GM19193 (cell line): Measurements from ENCODE around the gene OCRL.

Experiments
- POLR2A ChIP-seq: IDR thresholded peaks from 4 replicates; pipeline ENCODE4 v1.6.1; 2011; ENCODE audit not compliant: insufficient read depth, insufficient read length; ENCODE audit errors: extremely low read depth

The OCRL gene

DNA sequence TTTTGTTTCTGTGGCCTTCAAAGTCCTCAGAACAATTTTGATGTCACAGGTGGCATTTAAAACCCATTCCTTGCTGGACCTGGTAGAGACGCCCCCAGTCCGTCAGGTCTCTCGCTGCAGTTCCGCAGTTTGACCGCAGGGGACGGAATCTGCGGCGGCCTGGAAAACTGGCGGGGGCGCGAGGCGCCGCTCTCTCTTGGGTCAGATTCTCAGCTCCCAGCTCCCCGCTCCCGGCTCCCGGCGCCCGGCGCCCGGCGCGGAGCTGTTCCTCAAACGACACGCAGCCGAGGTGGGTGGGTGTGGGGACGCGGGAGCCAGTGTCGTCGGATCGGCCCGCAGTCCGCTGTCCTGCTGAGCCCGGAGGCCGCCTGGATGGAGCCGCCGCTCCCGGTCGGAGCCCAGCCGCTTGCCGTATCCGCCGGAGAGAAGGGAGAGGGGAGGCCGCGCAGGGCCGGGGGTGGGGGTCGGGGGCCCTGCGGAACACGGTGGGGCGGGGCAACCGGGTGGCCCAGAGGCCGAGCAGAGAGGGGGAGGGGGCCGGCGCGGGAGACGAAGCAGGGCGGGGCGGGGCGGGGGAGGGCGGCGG, at the start of gene OCRL:
Gene OCRL, plus strand, starts transcription at position 192 of the 586 bp plus-strand sequence. Its CDS starts 181 bp downstream, at position 373.
- TF ChIP-seq POLR2A = peak; percentile 50

DNA sequence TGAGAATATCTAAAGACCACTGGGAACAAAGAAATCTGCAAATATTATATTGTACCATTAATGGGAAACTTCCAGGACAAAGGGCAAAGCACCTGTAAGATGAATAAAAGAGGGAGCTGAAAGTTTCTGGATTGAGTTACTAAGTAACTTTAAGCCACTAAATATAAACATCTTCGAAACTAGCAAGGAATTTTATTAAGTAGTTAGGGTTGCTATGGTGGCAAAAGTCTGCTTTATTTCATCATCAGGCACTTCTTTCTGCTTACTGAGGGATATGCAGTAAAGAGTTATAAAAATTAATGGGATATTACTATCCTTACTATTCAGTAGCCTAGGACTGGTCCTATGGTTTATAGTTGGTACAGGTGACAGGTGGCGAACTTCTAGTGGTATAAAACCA, 49.7 kb upstream of the OCRL start:
- no peak for TF ChIP-seq POLR2A

DNA sequence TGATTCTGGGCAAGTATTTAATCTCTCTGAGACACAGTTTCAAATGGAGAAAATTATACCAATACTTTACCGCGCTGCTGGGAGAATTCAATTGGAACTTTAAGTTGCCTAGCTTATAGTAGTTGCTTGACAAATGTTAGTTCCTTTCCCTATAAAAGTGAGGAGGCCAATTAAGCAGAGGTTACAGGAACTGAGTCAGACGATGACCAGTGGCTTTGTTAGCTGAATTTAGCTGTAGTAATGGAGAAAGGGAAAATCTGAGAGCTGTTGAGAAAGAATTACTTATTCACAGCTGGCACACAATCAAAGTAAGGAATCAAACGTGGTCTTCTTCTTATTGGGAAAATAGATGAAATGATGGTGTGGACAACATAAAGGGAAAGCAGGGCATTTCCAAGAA, 46.4 kb upstream of the OCRL start:
- no peak for TF ChIP-seq POLR2A

DNA sequence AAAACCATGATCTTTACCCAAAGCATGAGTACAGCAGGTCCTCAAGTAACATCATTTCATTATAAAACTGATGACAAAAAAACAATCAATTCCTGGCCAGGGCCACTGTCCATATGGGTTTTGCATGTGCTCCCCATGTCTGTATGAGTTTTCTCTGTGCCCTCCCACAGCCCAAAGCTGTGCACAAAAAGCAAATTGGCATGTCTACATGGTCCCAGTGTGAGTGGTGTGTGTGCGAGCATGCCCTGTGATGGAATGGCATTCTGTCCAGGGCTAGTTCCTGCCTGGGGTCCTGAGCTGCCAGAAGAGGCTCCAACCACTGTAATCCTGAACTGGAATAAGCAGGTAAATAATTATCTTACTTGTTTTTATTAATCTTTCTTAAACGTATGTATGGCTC, 45.2 kb upstream of the OCRL start:
- no peak for TF ChIP-seq POLR2A

DNA sequence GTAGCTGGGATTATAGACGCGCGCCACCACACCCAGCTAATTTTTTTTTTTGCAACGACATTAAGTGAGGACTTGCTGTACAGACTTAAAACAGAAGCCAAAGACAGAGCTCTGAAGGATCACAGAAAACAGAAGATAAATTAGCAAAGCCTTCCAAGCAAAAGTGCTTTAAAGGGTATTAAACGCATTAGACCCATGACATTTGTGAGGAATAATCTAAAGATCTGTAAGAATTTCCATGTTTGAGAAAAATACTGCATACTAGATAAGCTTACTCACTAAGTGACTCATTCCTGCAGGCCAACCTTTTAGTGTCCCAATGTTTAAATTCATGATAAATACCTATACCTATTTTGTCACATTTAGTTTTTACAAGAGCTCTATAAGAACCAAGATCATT, 44.2 kb upstream of the OCRL start:
- no peak for TF ChIP-seq POLR2A

DNA sequence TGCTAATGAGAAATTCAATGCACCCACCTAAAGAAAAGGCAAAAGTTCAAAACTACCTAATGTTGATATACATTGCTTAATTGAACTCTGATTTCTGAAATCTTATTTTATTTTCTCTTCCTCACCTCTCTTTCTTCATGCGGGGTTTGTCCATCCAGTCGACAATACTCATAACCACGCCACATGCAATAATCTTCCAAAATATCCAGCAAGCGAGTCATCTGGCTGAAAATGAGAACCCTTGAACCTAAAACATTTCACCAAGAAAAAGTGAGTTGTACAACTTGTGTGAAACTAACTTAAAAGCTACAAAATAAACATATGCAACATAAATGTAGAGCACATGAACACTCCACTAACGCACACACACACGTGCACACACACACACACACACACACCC, 43.4 kb upstream of the OCRL start:
- TF ChIP-seq POLR2A = no peak

DNA sequence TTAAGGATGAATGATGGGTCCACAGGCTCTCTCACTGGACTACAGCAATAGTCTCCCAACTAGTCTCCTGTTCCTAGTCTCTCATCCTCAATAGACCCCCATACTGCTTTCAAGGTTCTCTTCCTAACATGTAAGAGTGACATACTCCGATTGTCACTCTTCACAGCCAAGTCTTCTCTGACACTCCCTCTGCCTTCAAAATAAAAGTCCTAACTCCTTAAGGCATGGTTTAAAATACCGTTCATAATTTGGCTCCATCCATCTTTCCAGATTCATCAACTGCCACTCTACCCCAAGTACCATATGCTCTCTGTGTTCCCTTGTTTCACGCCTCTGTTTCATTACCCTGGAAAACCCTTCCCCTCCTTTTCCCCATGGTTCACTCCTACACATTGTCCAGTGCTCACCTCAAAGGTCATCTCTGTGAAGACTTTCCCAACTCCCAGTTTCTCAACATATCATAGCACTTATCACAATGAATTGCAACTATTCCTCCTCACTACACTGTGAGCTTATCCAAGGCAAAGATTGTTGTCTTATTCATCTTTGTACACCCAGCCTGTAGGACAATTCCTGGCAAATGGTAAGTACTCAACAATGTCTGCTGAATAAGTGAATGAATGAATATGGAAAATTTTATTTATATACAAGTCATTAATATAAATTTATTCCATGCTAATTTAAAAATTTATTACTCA, 42.8 kb upstream of the OCRL start:
- TF ChIP-seq POLR2A = no peak

DNA sequence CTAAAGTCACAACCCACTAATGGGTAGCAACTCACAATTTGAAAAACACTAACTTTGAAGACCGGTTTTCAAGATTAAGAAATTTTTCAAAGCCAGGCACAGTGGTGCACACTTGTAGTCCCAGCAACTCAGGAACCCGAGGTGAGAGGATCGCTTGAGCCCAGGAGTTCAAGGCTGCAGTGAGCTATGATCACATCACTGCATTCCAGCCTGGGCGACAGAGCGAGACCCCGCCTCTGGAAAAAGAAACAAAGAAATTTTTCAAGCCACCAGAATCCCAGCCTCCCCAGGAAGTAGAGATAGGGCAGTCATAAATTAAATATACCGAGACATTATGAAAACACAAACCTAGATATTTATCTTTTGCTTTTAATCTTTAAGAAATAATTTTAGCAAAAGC, 29.7 kb upstream of the OCRL start:
- no peak for TF ChIP-seq POLR2A

DNA sequence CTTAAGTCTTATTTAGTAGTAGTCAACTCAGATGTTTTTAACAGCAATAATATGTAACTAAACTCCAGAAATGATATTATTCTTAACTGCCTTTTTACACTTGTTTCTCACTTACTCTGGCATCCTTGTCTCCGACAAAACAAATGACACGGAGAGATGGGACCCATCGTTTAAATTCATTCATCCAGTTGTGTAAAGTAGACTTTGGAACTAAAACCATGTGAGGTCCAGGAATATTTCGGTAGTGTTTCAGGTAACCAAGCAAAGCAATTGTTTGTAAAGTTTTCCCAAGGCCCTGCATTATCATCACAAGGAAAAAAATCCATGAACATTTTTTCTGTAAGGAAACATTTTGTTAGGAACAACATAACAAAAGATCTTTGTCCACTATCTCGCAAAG, 28.4 kb upstream of the OCRL start:
- no peak for TF ChIP-seq POLR2A

DNA sequence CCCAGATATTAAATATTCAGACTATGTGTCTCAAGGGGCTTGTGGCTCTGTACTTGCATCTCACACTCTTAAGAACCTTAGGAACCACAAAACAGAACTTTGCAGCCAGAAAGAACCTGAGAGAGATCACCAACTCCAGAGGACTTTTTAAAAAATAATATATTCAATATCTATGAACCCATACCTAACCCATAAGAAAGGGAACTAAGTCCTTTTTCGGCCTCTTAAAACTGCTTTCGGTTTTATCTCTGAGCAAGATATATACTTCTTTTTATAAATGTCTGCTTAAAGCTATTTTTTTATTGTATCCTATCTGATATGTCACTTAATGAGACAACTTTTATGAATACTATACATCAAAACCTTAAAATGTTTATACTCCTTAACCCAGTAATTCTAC, 27.6 kb upstream of the OCRL start:
- TF ChIP-seq POLR2A = no peak

DNA sequence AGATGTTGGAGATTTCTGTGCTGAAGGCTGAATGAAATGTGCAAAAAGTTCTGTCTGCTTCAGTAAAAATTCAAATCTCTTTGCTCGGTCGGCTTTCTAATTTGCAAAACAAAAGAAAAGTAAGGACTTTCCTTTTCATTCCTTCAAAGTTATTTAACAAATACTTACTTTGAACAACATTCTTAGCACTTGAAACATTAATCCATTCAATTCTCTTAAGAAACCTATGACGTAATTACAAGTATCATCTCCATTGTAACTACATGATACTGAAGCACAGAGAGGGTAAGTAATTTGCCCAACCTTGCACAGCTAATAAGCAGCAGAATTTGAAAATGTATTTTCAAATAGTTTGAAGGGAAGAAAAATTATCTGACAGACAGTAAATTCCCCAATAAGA, 23.7 kb upstream of the OCRL start:
- TF ChIP-seq POLR2A = no peak

DNA sequence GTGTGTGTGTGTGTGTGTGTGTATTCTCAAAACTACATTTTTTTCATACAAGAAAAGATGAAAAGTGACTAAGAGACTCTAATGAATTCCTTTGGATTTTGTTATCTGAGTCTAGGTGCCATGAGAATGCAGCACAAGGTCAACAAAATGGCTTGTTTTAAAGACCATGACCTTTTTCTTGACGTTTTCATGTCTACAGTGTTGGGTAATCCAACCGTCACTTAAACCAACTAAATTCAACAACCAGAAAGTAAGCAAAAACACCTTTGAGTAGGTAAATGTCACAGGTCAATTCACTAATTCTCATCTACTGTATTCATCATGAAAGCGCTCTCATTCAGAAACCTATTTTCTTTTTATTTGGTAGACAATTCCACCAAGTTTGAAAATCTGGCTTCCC, 19.9 kb upstream of the OCRL start:
- TF ChIP-seq POLR2A = no peak

DNA sequence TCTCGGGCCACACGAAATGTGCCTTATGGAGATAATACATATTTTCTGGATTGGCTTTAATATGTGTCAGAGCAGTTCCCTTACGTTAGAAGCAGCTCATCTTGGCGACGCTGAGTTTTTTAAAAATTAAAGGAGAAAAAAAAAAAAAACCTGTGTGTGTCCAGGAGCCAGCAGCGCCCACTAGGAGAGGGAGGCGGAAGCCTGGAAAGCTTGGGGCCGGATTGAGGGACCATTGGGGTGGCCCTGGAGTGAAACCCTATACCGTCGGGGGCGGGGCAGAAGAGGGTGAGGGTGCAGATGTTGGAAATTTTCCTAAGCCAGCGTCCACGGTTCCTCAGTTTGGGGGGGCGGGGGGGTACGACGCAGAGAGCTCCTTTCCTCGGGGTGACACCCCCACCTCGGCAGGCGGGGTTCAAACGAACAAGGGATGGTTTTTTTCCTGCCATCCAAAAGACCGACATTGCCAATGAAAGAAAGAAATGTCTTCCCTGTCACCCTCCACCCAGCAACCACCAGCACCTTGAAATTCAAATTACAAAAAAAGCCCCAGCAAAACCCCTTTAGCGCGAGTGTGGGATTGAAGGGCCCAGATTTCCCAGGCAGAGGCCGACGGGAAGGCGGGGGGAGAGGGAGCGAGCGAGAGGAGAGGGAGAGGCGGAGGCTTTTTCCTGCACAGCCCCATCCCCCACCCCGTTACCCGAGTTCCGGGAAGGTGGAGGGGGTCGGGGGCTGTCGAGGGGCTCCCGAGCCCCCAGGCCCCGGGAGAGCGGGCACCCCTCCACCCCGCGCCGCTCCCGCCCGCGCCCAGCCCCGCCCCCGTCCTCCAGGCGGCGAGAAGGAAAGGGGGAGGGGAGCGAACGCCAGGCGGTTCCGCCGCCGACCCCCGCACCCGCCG, 17.6 kb upstream of the OCRL start:
- TF ChIP-seq POLR2A = no peak

DNA sequence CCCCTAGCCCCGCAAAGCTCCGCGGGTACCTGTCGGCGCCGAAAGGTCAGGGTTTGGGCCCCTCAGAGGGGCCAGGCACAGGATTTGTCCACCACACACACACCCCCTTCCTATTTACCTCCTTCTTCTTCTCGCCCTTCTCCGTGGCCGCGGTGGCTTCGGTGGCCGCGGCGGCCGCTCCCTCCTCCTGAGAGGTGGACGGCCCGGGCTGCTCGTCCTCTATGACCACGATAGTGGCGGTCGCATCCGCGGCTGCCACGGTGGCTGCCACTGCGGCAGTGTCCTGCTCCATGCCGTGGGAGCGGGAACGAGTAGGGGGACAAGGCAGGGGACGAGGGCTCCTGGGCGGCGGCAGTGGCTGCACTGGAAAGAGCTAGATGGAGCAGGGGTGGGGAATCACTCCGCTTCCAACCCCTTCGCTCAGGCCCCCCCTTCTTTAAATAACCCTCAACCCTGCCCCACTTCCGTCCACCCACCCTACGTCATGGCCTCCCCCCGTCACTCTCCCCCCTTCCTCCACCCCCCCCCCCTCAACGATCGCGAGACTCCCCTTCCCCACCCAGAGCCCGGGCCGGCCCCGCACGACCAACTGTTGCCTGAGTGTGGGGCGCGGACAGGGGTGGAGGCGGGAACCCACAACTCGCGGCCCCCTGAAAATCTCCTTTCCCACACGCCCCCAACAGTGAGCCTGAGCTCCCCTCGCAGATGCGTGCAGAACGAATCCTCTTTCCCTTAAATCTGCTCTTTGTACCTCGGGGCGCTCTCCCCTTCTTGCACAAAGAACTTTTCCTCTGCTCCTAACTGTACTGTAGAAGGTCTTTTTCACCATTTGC, 16.8 kb upstream of the OCRL start, which contains the start of gene SMARCA1:
Gene SMARCA1, minus strand, starts transcription at position 412 of the 833 bp plus-strand sequence. Its CDS starts 120 bp downstream, at position 292.
- TF ChIP-seq POLR2A = no peak
